Gastrocnemius medialis (tissue), 4 donors: ENCODE measurements around the gene CCN5. TPM values are rescaled to one million over a fixed set of nuclear protein-coding genes. Genes with fewer than 3 reads are reported as not detected.
"Not testable (repeated sequence)": the region's sequence is repeated elsewhere in the genome, so short reads cannot be mapped to it uniquely, and the experiment has no call there.

Experiments
- ATAC-seq, 2 donors: fragments of 150-250 bp; one replicate each; pipeline ENCODE4 v1.9.1; 2016
- DNase-seq, 2 donors: peaks; one replicate each; pipeline ENCODE4 v3.0.0-alpha.2; 2019
- H3K27ac ChIP-seq, 4 donors: fragments of 200-600 bp; sonication (generic); 1 replicate in 1 of 4; 2 replicates in 3 of 4; pipeline ENCODE4 v1.5.1; 2016 to 2018; ENCODE audit warnings: mild to moderate bottlenecking in 2 of 4, moderate library complexity in 1 of 4
- H3K27me3 ChIP-seq, 3 donors: fragments of 200-600 bp; sonication (generic) in 2 of 3; 1 replicate in 1 of 3; 2 replicates in 2 of 3; pipeline versions ENCODE4 v1.5.1 to v1.6.0; 2016 to 2019; ENCODE audit warnings: mild to moderate bottlenecking in 1 of 3, moderate library complexity in 1 of 3
- H3K36me3 ChIP-seq, 2 donors: fragments of 200-600 bp; sonication (generic) in 1 of 2; one replicate each; pipeline ENCODE4 v1.5.1; 2017 to 2018
- H3K4me1 ChIP-seq, 2 donors: fragments of 200-600 bp; sonication (generic) in 1 of 2; one replicate each; pipeline ENCODE4 v1.5.1; 2016 to 2017; ENCODE audit warnings: mild to moderate bottlenecking in 2 of 2
- H3K4me3 ChIP-seq, 4 donors: fragments of 200-600 bp; sonication (generic) in 3 of 4; 1 replicate in 1 of 4; 2 replicates in 3 of 4; pipeline ENCODE4 v1.5.1; 2016 to 2019; ENCODE audit warnings: mild to moderate bottlenecking in 2 of 4
- H3K9me3 ChIP-seq, 3 donors: fragments of 200-600 bp; sonication (generic) in 2 of 3; 1 replicate in 1 of 3; 2 replicates in 2 of 3; pipeline ENCODE4 v1.5.1; 2016 to 2019
- POLR2A ChIP-seq, 2 donors: fragments of 450-650 bp; IDR thresholded peaks; one replicate each; pipeline ENCODE4 v1.6.1; 2017; ENCODE audit warnings: antibody characterized with exemption in 2 of 2, mild to moderate bottlenecking in 2 of 2, moderate library complexity in 2 of 2
- in situ Hi-C, 4 donors: fragments of 200-750 bp; cut with MboI; loops; one replicate each; pipeline versions ENCODE4 v1.15.0 to v1.8.0; 2017; ENCODE audit warnings: low sequenced_read_pairs in 4 of 4
- intact Hi-C: fragments of 100-400 bp; cut with DNase I; formaldehyde crosslinking; loops from one replicate; pipeline ENCODE4 v1.15.1; 2023; ENCODE audit warnings: low total_unique reads
- total RNA-seq, 4 donors: library from RNA; depleted of rRNA; stranded (reverse); fragments of >200 nt; gene quantifications; one replicate each; pipeline versions ENCODE4 v1.1.0 to v1.2.3, GENCODE V29; 2016
- TF ChIP-seq, protein P1 (sequence below), 5 experiments: fragments of 450-650 bp in 3 of 5; fragments of 200-600 bp in 2 of 5; sonication (generic) in 2 of 5; IDR thresholded peaks in 4 of 5; conservative IDR thresholded peaks in 1 of 5; 1 replicate in 4 of 5; 2 replicates in 1 of 5; pipeline ENCODE4 v1.5.1; 2016 to 2019; ENCODE audit warnings: antibody characterized with exemption in 5 of 5, mild to moderate bottlenecking in 3 of 5, moderate library complexity in 3 of 5

Gene CCN5, protein sequence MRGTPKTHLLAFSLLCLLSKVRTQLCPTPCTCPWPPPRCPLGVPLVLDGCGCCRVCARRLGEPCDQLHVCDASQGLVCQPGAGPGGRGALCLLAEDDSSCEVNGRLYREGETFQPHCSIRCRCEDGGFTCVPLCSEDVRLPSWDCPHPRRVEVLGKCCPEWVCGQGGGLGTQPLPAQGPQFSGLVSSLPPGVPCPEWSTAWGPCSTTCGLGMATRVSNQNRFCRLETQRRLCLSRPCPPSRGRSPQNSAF
- total RNA-seq = 10 to 100 TPM; 16.4 to 65.3 (median 45.7) TPM

DNA sequence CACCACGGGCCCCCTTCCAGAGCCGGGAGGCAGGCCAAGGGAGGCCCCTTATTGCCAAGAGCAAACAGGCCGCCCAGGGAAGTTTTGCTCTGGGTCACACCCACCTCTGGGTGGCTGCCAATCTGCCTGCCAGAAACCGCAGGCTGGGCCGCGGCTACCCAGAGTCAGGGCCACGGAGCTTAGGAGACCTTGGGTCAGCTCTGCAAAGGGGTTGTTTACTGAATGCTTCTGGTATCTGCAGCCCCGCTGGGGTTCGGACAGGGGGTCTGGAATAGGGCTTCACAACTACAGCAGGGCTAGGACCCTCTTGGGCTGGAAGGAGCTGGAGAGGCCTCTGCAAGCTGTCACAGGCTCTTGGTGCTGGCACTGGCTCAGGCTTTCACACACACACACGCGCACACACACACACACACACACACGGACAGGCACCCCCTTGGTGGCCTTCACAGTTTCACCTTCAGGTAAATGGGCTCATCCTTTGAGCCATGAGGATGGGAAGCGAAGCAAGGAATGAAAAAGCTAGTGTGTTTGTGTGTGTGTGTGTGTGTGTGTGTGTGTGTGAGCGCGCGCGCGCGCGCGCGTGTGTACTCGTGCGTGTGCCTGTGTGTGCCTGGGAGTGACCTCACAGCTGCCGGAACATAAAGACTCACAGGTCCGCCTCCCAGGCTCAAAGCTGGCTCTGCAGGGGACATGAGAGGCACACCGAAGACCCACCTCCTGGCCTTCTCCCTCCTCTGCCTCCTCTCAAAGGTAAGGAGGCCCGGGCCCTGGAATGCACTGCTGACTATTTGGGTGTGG is at the start of gene CCN5:
CCN5 (plus strand) TSS at position 669 of the 798 bp plus-strand sequence; CDS start at position 691, 22 bp downstream.
- intact Hi-C loops (loop anchor here (1.0 kb wide), 1 partner anchor 22 kb away; no protein-coding TSS in a partner anchor), in situ Hi-C loops (no loop called here)
- peak within 1 kb of the TSS; percentile 83 to 94 (median 88) for H3K27ac ChIP-seq
- no peaks in the 10 kb centered on the region for H3K27me3 ChIP-seq
- ATAC-seq (peak; percentile 87 to 88), DNase-seq (peak; percentile 73 to 88)
- H3K4me3 ChIP-seq = peak within 1 kb of the TSS; percentile 0 to 31 (median 24)
- TF ChIP-seq, protein P1, sequence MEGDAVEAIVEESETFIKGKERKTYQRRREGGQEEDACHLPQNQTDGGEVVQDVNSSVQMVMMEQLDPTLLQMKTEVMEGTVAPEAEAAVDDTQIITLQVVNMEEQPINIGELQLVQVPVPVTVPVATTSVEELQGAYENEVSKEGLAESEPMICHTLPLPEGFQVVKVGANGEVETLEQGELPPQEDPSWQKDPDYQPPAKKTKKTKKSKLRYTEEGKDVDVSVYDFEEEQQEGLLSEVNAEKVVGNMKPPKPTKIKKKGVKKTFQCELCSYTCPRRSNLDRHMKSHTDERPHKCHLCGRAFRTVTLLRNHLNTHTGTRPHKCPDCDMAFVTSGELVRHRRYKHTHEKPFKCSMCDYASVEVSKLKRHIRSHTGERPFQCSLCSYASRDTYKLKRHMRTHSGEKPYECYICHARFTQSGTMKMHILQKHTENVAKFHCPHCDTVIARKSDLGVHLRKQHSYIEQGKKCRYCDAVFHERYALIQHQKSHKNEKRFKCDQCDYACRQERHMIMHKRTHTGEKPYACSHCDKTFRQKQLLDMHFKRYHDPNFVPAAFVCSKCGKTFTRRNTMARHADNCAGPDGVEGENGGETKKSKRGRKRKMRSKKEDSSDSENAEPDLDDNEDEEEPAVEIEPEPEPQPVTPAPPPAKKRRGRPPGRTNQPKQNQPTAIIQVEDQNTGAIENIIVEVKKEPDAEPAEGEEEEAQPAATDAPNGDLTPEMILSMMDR (IDR thresholded peaks at IDR 0.05 in 4 of 5, conservative IDR thresholded peaks at IDR 0.05 in 1 of 5) = no peak
- TF ChIP-seq POLR2A (IDR thresholded peaks at IDR 0.05) = no peak
- H3K36me3 ChIP-seq = no peaks in the 10 kb centered on the region
- H3K9me3 ChIP-seq = no peaks in the 10 kb centered on the region
- H3K4me1 ChIP-seq = peaks cover 20 to 29% of the 10 kb centered on the region in 2 donors

GRCh38 chr20:44666066-44666465 is 49.1 kb upstream of the CCN5 start:
- no peaks in the 10 kb centered on the region for H3K36me3 ChIP-seq
- DNase-seq (no peak), ATAC-seq (no peak)
- TF ChIP-seq POLR2A (IDR thresholded peaks at IDR 0.05) = no peak
- TF ChIP-seq, protein P1 (IDR thresholded peaks at IDR 0.05 in 4 of 5, conservative IDR thresholded peaks at IDR 0.05 in 1 of 5) = no peak
- peaks cover 0 to 5% (median 4%) of the 10 kb centered on the region in 3 donors for H3K27me3 ChIP-seq
- intact Hi-C loops = no loop called here
- no peak overlapping the region for H3K4me3 ChIP-seq
- no peak overlapping the region for H3K27ac ChIP-seq
- H3K9me3 ChIP-seq = no peaks in the 10 kb centered on the region
- no peaks in the 10 kb centered on the region for H3K4me1 ChIP-seq
- in situ Hi-C loops = no loop called here

DNA sequence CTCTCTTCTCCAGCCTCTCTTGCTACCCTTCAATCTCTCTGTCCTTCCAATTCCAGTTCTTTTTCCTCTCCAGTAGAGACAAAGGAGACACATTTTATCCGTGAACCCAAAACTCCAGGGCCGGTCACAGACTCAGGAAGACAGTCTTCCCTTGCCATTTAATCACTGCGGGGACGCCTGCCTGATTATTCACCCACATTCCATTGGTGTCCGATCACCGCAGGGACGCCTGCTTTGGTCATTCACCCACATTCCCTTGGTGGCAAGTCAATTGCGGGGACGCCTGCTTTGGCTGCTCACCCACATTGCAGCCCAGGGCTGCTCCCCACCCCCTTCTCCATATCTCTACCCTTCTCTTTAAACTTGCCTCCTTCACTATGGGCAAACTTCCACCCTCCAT is 44.3 kb upstream of the CCN5 start:
- H3K4me3 ChIP-seq, intact Hi-C loops, H3K27me3 ChIP-seq, DNase-seq, H3K9me3 ChIP-seq, H3K36me3 ChIP-seq, ATAC-seq, H3K4me1 ChIP-seq, H3K27ac ChIP-seq, in situ Hi-C loops: not testable (repeated sequence)

DNA sequence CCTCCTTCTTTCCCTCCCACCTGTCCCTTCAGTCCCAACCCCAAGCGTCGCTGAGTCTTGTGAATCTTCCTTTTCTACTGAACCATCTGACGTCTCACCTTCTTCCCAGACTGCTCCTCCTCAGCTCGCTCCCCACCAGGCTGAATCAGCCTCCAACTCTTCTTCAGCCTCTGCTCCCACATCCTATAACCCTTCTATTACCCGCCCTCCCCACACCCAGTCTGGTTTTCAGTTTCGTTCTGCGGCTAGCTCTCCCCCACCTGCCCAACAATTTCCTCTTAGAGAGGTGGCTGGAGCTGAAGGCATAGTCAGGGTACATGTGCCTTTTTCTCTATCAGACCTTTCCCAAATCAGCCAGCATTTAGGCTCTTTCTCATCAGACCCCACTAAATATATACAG is 43.6 kb upstream of the CCN5 start:
- H3K4me3 ChIP-seq, in situ Hi-C loops, H3K27me3 ChIP-seq, intact Hi-C loops, DNase-seq, H3K9me3 ChIP-seq, H3K4me1 ChIP-seq, H3K36me3 ChIP-seq, ATAC-seq, H3K27ac ChIP-seq: not testable (repeated sequence)

GRCh38 chr20:44672318-44672902 is 42.8 kb upstream of the CCN5 start:
- DNase-seq, in situ Hi-C loops, ATAC-seq, H3K27ac ChIP-seq, intact Hi-C loops, H3K4me1 ChIP-seq, H3K36me3 ChIP-seq, H3K9me3 ChIP-seq, H3K27me3 ChIP-seq, H3K4me3 ChIP-seq: not testable (repeated sequence)

DNA sequence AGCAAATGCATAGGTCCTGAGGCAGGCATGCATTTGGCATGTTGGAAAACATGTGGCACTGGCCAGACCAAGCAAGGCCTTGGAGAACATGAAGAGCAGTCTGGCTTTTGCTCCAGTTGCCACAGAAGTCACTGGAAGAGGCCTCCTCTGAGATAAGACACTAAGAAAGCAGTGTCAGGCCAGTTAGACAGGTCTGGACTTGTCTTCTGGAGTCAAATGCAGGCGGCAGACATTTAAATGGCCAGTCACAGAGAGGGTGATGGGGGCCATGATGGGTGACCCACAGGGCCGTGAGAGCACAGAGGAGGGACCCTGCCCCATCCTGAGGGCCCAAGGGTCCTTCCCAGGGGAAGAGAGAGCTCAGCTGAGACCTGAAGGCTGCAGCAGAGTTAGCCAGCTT is 36.9 kb upstream of the CCN5 start:
- in situ Hi-C loops (no loop called here), intact Hi-C loops (no loop called here)
- H3K27ac ChIP-seq = no peak overlapping the region
- no peaks in the 10 kb centered on the region for H3K9me3 ChIP-seq
- no peak overlapping the region for H3K4me3 ChIP-seq
- TF ChIP-seq, protein P1 (IDR thresholded peaks at IDR 0.05 in 4 of 5, conservative IDR thresholded peaks at IDR 0.05 in 1 of 5) = no peak
- no peak for TF ChIP-seq POLR2A (IDR thresholded peaks at IDR 0.05)
- H3K4me1 ChIP-seq = no peaks in the 10 kb centered on the region
- ATAC-seq = no peak
- H3K27me3 ChIP-seq = no peaks in the 10 kb centered on the region
- DNase-seq = no peak
- H3K36me3 ChIP-seq = no peaks in the 10 kb centered on the region
